AG08396 (cell line): ENCODE data around the gene ARHGAP4.

Experiments used
- DNase-seq: peaks from one replicate; pipeline ENCODE4 v3.0.0; 2012; ENCODE audit warnings: low spot score, mixed read lengths

ARHGAP4 gene

DNA sequence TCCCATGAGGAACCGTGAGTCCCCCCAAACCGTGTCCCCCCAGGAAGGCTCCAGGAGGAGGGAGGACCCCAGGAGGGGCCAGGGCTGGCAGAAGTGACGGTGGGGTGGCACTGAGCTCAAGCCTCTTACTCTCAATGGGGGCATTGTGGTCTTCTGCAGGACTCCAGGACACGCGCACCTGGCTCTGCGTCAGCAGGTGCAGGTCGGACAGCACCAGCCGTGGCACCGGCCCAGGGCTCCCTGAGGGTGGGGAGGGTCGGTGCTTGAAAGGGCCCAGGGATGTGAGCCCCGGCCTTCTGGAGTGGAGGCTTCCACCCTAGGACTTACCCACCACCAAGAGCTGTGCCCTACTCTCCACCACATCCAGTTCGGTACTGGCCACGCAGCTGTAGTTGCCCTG, 58.4 kb downstream of the ARHGAP4 start:
- no peak for DNase-seq

DNA sequence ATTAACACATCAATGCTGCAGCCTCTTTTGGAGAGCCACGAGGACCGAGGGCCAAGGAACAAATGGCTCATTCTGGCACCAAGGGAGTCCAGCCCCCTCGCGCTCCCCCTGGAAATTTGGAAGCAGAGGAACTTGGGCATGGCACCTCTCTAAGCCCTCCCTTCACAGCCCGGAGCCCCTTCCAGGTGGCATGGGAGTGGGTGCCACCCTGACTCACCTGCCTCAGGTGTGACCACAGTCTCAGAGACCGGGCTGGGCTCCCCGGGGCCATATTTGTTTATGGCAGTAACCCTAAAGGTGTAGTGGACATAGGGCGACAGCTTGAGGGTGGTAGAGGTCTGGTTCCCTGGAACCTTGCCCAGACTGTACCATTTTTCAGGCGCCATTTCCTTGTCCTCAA, 58.9 kb downstream of the ARHGAP4 start:
- no peak for DNase-seq

- DNase-seq = no peak
These were observed 59.6 kb downstream of the ARHGAP4 start for GRCh38 chrX:153866302-153867019.

DNA sequence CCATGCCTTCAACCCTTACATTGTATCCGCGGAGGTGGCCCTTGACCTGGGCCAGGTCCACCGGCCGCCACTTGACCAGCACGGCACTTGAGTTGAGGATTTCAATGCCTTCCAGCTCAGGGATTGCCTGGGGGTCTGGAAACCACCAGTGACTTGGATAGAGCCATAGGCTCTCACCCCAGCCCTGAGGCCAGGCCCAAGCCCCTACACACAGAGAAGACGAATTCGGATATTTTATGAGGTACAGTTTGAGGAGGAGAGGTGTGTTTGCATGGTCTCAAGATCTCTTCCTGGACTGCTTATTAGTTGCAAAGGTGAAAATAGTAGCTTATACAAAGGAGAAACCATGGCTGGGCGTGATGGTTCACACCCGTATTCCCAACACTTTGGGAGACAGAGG, 60.4 kb downstream of the ARHGAP4 start:
- no peak for DNase-seq

- DNase-seq = no peak
These were observed 60.8 kb downstream of the ARHGAP4 start for GRCh38 chrX:153865321-153865580.

GRCh38 chrX:153864561-153865320, 61.3 kb downstream of the ARHGAP4 start:
- DNase-seq = no peak

DNA sequence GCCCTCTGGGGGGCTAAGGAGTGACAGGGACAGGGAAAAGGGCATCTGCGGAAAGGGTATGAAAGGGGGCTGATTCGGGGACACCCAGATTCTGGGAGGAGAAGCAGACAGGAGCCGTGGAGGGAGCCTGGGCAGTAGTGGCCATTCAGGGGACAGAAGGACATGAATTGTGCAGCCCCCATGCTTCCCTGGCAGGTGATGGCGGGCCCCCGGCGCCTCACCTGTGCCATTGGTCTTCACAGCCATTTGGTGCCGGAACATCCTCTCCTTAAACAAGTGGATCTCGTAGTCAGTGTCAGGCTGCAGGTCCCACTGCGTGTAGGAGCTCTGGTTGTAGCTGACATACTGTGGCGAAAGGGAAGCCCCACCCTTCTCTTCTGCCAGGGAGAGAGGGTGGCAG, 62.0 kb downstream of the ARHGAP4 start:
- no peak for DNase-seq

GRCh38 chrX:153863251-153863991, 62.6 kb downstream of the ARHGAP4 start:
- DNase-seq = peak; percentile 8

DNA sequence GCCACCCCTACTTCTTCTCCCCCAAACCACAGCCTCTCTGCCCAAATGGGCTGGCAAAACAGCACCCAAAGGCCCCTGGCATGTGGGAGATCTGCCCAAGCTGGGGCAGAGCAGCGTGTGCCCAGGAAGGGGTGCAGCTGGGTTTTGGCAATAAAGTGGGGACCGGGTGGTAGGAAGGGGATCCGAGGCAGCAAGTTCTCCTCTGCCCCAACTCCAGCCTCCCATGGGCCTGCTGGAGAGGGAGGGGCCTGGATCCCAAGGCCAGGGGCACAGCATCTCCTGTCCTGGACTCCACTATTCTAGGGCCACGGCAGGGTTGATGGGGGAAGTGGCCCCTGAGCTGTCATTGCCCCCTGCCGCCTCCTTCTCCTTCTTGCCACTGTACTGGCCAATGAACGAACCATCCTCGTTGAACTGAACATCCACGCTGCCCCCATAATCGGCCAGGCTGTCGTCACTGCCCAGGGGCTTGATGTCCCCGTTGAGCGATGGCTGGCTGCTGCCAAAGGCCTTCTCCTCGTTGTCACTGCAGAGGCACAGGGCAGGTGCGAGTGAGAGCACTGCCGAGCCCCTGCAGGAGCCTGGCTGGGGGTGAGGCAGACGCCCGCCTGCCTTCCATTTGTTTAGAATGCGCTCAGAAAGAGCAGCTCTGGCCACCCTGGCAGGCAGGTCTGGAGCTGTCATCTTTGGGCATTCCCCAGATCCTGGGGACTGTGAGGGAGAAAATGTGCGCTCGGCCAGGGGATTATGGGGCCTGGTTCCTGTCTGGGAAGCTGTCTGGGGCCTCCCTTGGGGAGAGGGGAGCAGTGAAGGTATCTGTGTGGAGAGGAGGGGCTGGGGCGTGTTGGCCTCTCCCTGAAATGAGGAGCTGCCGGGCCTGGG, 63.5 kb downstream of the ARHGAP4 start:
- DNase-seq = peak; percentile 11

DNA sequence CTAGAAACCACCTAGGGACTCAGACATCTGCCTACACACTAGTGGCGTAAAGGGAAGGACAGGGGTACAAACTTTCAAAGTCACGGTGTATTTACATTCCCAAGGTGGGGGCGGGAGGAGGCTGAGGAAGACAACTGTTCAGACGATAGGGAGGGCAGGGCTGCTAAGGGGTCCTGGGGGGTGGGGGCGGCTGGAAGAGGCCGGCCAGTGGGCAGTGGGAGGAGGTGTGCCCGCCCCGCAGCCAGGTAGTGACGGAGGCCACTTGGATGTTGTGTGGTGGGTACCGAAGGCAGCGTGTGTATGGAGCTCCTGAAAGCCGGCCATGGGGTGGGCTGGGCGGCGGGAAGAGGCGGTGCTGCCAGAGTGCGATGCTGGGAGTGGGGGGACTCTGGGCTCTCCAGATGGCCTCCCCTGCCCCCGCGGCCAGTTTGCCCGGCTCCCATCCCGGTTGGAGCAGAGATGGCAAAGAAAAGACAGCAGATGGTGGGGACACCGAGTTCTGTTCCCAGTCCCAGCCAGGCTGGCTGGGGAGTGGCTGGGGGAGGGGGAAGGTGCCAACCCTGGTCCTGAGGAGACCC, 64.2 kb downstream of the ARHGAP4 start:
- DNase-seq = no peak

- no peak for DNase-seq
These were observed 64.9 kb downstream of the ARHGAP4 start for GRCh38 chrX:153861151-153861550.
